GM12892 (cell line): ENCODE results near the gene MYOC.

ENCODE experiments used
- POLR2A ChIP-seq: IDR thresholded peaks from 2 replicates; pipeline ENCODE4 v1.6.1; 2011; ENCODE audit warnings: low read depth, low read length, control low read depth
- POLR2AphosphoS5 ChIP-seq: IDR thresholded peaks from 2 replicates; pipeline ENCODE4 v1.6.1; 2011; ENCODE audit warnings: low read depth, low read length, control low read depth

DNA sequence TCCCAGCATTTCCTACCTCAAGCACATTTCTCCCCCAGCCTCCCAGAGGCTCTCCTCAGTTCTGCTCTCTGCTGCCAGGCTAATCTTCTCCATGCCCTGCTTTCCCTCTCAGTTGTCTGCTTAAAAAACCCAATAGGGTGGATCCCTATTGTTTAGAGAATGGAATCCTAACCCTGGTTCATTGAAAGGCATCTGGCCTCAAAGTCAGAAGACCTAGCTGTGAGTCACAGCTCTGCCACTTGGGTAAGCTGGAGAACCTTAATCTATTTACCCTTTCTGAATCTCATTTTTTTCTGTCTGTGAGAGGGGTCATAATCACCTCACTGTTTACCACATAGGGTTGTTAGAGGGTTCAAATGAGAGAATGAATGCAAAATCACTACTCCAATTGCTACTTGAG is 12.5 kb upstream of the MYOC start:
- no peak for TF ChIP-seq POLR2A
- TF ChIP-seq POLR2AphosphoS5 = no peak
